Stimulated activated naive CD8-positive, alpha-beta T cell treated with anti-CD3 and anti-CD28 coated beads, Interleukin-15, Interleukin-2, amounts not matched to agents 100 ng/mL and 50 ng/mL, for 24 hours (primary cell): ENCODE results near the gene ANKRD11.
"Not testable (repeated sequence)": the region's sequence is repeated elsewhere in the genome, so short reads cannot be mapped to it uniquely, and the experiment has no call there.

Source experiments
- H3K27ac Mint-ChIP-seq: one replicate; pipeline ENCODE4 v1.8.0; 2021; ENCODE audit warnings: mild to moderate bottlenecking, mixed read lengths
- H3K27me3 Mint-ChIP-seq: one replicate; pipeline ENCODE4 v1.8.0; 2021; ENCODE audit warnings: mixed read lengths
- H3K36me3 Mint-ChIP-seq: one replicate; pipeline ENCODE4 v1.8.0; 2021; ENCODE audit warnings: low read depth, mixed read lengths
- H3K4me1 Mint-ChIP-seq: one replicate; pipeline ENCODE4 v1.8.0; 2021; ENCODE audit warnings: low read depth, mixed read lengths
- H3K4me3 Mint-ChIP-seq: one replicate; pipeline ENCODE4 v1.8.0; 2021; ENCODE audit warnings: mild to moderate bottlenecking, mixed read lengths
- H3K9me3 Mint-ChIP-seq: one replicate; pipeline ENCODE4 v1.8.0; 2021; ENCODE audit warnings: mixed read lengths

ANKRD11 gene

GRCh38 chr16:89248196-89248982 lies 242.0 kb downstream of the ANKRD11 start:
- Mint-ChIP-seq H3K27ac (no peak overlapping the region), H3K36me3 (peaks cover 9% of the 10 kb centered on the region), H3K9me3 (peaks cover 8% of the 10 kb centered on the region), H3K4me3 (peak overlapping the region; percentile 78), H3K27me3 (peaks cover 5% of the 10 kb centered on the region), H3K4me1 (peaks cover 10% of the 10 kb centered on the region)

GRCh38 chr16:89247734-89248075 lies 242.7 kb downstream of the ANKRD11 start:
- Mint-ChIP-seq H3K4me1 (peaks cover 16% of the 10 kb centered on the region), H3K4me3 (peak overlapping the region; percentile 78)
- H3K27ac Mint-ChIP-seq, H3K27me3 Mint-ChIP-seq, H3K9me3 Mint-ChIP-seq, H3K36me3 Mint-ChIP-seq: not testable (repeated sequence)

- peaks cover 22% of the 10 kb centered on the region for H3K4me1 Mint-ChIP-seq
- peaks cover 9% of the 10 kb centered on the region for H3K36me3 Mint-ChIP-seq
- peak overlapping the region; percentile 16 for H3K27ac Mint-ChIP-seq
- peak overlapping the region; percentile 70 for H3K4me3 Mint-ChIP-seq
- H3K9me3 Mint-ChIP-seq = peaks cover 8% of the 10 kb centered on the region
- H3K27me3 Mint-ChIP-seq = peaks cover 5% of the 10 kb centered on the region
Measured at GRCh38 chr16:89246903-89247733, 243.2 kb downstream of the ANKRD11 start.

GRCh38 chr16:89246383-89246902 lies 243.9 kb downstream of the ANKRD11 start:
- peaks cover 9% of the 10 kb centered on the region for H3K36me3 Mint-ChIP-seq
- peaks cover 8% of the 10 kb centered on the region for H3K9me3 Mint-ChIP-seq
- peaks cover 26% of the 10 kb centered on the region for H3K4me1 Mint-ChIP-seq
- H3K4me3 Mint-ChIP-seq = peak overlapping the region; percentile 70
- peak overlapping the region; percentile 68 for H3K27ac Mint-ChIP-seq
- peaks cover 5% of the 10 kb centered on the region for H3K27me3 Mint-ChIP-seq

GRCh38 chr16:89244754-89245153 lies 245.6 kb downstream of the ANKRD11 start:
- peaks cover 33% of the 10 kb centered on the region for H3K4me1 Mint-ChIP-seq
- H3K4me3 Mint-ChIP-seq = no peak overlapping the region
- H3K9me3 Mint-ChIP-seq = peaks cover under 1% of the 10 kb centered on the region
- H3K36me3 Mint-ChIP-seq = peaks cover 5% of the 10 kb centered on the region
- no peak overlapping the region for H3K27ac Mint-ChIP-seq
- no peaks in the 10 kb centered on the region for H3K27me3 Mint-ChIP-seq

GRCh38 chr16:89244264-89244663 lies 246.1 kb downstream of the ANKRD11 start:
- H3K36me3 Mint-ChIP-seq, H3K9me3 Mint-ChIP-seq, H3K27ac Mint-ChIP-seq, H3K27me3 Mint-ChIP-seq, H3K4me3 Mint-ChIP-seq: not testable (repeated sequence)
- peaks cover 34% of the 10 kb centered on the region for H3K4me1 Mint-ChIP-seq

- Mint-ChIP-seq H3K36me3 (peaks cover 3% of the 10 kb centered on the region), H3K27me3 (no peaks in the 10 kb centered on the region), H3K4me3 (no peak overlapping the region), H3K27ac (no peak overlapping the region), H3K9me3 (no peaks in the 10 kb centered on the region), H3K4me1 (peaks cover 34% of the 10 kb centered on the region)
Measured at GRCh38 chr16:89243664-89244063, 246.7 kb downstream of the ANKRD11 start.

- Mint-ChIP-seq H3K27me3 (no peaks in the 10 kb centered on the region), H3K27ac (no peak overlapping the region), H3K36me3 (peaks cover 3% of the 10 kb centered on the region), H3K4me1 (peaks cover 34% of the 10 kb centered on the region), H3K4me3 (no peak overlapping the region), H3K9me3 (no peaks in the 10 kb centered on the region)
Measured at GRCh38 chr16:89242795-89243200, 247.6 kb downstream of the ANKRD11 start.

- Mint-ChIP-seq H3K4me1 (peaks cover 31% of the 10 kb centered on the region), H3K27me3 (no peaks in the 10 kb centered on the region), H3K36me3 (peaks cover 3% of the 10 kb centered on the region), H3K27ac (peak overlapping the region; percentile 100), H3K9me3 (no peaks in the 10 kb centered on the region), H3K4me3 (peak overlapping the region; percentile 99)
Measured at GRCh38 chr16:89241187-89242007, 249.0 kb downstream of the ANKRD11 start.

GRCh38 chr16:89237733-89238132 lies 252.6 kb downstream of the ANKRD11 start:
- Mint-ChIP-seq H3K4me3 (no peak overlapping the region), H3K36me3 (peaks cover 15% of the 10 kb centered on the region), H3K4me1 (peaks cover 22% of the 10 kb centered on the region), H3K27me3 (no peaks in the 10 kb centered on the region), H3K9me3 (no peaks in the 10 kb centered on the region), H3K27ac (no peak overlapping the region)

GRCh38 chr16:89233678-89234490 lies 256.5 kb downstream of the ANKRD11 start:
- peaks cover 39% of the 10 kb centered on the region for H3K36me3 Mint-ChIP-seq
- peaks cover under 1% of the 10 kb centered on the region for H3K9me3 Mint-ChIP-seq
- H3K4me3 Mint-ChIP-seq = no peak overlapping the region
- peaks cover 4% of the 10 kb centered on the region for H3K4me1 Mint-ChIP-seq
- no peak overlapping the region for H3K27ac Mint-ChIP-seq
- no peaks in the 10 kb centered on the region for H3K27me3 Mint-ChIP-seq

GRCh38 chr16:89232107-89232506 lies 258.3 kb downstream of the ANKRD11 start:
- Mint-ChIP-seq H3K36me3 (peaks cover 56% of the 10 kb centered on the region), H3K4me3 (no peak overlapping the region), H3K27me3 (no peaks in the 10 kb centered on the region), H3K4me1 (peaks cover 4% of the 10 kb centered on the region), H3K27ac (no peak overlapping the region), H3K9me3 (peaks cover 15% of the 10 kb centered on the region)

GRCh38 chr16:89230255-89230654 lies 260.1 kb downstream of the ANKRD11 start:
- no peak overlapping the region for H3K27ac Mint-ChIP-seq
- peaks cover 4% of the 10 kb centered on the region for H3K4me1 Mint-ChIP-seq
- H3K4me3 Mint-ChIP-seq = no peak overlapping the region
- no peaks in the 10 kb centered on the region for H3K27me3 Mint-ChIP-seq
- H3K36me3 Mint-ChIP-seq = peaks cover 75% of the 10 kb centered on the region
- H3K9me3 Mint-ChIP-seq = peaks cover 26% of the 10 kb centered on the region

- H3K9me3 Mint-ChIP-seq = peaks cover 26% of the 10 kb centered on the region
- peaks cover 75% of the 10 kb centered on the region for H3K36me3 Mint-ChIP-seq
- H3K4me1 Mint-ChIP-seq = no peaks in the 10 kb centered on the region
- no peaks in the 10 kb centered on the region for H3K27me3 Mint-ChIP-seq
- H3K4me3 Mint-ChIP-seq = no peak overlapping the region
- no peak overlapping the region for H3K27ac Mint-ChIP-seq
Measured at GRCh38 chr16:89224665-89225064, 265.7 kb downstream of the ANKRD11 start.
